Stimulated activated CD4-positive, alpha-beta T cell treated with anti-CD3 and anti-CD28 coated beads, Interleukin-4, amount 100 ng/mL, for 4 hours (primary cell): Measurements from ENCODE around the gene SSR4.

ENCODE experiments used
- DNase-seq, 2 experiments: peaks; one replicate each; pipeline ENCODE4 v3.0.0-alpha.2; 2020

The SSR4 gene

DNA sequence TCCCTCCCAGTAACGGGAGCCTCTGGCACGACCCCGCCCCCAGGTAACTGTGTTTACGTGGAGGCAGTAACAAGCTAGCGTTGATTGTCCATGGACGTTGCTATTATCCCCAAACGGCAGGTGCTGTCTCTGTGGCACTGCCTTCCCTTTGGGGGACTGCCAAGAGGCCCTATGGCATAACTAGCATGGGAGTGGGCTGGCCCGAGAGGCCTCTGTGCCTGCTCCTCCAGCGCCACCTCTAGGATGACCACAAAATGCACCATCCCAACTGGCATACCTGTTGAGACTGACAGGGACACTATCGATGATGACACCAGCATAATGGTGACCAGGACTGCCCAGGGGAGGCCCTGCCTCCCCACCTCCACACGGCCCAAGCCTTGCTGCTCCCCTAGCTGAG lies 12.2 kb upstream of the SSR4 start:
- no peak for DNase-seq

DNA sequence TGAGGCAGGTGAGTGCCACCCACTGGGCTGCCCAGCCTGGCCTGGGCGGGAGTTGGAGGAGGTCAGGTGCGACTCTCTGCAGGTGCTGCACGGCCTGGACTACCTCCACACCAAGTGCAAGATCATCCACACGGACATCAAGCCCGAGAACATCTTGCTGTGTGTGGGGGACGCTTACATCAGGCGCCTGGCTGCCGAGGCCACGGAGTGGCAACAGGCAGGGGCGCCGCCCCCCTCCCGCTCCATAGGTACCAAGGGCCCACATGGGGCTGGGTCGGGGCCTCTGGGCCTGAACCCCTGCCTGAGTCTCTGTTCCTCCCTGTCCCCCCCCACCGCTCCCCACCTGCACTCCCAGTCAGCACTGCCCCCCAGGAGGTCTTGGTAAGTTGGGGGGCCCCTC lies 11.6 kb upstream of the SSR4 start:
- no peak for DNase-seq

DNA sequence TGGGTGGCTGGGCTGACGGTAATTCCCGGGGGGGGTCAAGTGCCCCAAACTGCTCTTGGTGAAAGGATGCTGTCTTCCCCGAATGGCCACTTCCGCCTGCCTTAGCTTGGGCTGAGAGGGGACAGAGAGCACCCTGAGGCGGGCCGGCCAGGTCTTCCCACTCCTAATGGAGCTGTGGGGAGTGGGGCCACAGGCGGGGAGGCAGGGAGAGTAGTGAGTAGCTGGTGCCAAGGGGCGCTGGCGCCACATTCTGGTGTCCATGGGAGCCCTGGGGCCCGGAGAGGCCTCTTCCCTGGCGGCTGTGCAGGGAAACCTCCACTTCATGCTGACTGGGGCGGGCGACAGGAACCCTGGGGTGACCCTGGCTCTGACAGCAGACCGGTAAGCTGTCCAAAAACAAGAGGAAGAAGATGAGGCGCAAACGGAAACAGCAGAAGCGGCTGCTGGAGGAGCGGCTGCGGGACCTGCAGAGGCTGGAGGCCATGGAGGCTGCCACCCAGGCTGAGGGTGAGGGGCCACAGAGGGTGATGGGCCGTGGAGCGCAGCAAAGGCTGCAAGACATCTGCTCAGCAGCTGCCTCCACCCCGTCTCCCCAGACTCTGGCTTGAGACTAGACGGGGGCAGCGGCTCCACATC lies 11.0 kb upstream of the SSR4 start:
- no peak for DNase-seq

DNA sequence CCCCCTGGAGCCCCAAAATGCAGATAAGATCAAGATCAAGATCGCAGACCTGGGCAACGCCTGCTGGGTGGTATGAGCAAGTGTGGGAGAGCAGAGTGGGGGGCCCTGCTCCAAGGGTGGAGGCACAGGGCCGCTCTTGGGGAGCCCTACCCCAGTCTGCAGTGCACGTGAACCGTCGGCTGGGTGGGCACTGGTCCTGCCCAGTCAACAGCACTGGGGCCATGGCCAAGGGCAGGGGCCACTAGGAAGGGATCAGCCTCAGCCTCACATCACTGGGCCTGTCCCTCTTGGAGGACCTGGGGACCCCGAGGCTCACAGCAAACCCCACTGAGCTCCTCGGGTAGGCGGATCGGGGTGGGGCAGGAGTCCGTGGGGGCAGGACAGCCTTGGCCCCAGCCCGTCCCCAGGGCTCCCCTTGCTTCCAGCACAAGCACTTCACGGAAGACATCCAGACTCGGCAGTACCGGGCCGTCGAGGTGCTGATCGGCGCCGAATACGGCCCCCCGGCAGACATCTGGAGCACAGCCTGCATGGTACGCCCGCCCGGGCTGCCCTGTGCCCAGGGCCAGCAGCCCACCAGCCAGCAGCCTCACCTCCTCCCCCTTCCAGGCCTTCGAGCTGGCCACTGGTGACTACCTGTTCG lies 10.0 kb upstream of the SSR4 start:
- DNase-seq: no peak

DNA sequence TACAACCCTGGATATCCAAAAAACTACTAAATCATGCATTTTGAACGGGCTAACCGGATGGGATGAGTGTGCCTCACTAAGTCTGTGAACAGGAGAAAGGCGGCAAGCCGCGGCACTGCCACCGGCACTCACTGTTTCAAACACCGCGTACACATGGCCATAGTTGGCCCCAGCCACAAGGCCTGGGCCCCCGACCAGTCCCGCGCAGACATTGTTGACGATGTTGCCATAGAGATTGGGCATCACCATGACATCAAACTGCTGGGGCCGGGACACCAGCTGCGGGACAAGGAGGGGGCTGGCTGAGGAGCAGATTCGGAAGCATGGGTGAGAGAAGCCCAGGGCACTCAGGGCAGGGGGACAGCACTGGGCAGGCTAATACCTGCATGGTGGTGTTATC lies 7.8 kb upstream of the SSR4 start:
- DNase-seq: no peak

DNA sequence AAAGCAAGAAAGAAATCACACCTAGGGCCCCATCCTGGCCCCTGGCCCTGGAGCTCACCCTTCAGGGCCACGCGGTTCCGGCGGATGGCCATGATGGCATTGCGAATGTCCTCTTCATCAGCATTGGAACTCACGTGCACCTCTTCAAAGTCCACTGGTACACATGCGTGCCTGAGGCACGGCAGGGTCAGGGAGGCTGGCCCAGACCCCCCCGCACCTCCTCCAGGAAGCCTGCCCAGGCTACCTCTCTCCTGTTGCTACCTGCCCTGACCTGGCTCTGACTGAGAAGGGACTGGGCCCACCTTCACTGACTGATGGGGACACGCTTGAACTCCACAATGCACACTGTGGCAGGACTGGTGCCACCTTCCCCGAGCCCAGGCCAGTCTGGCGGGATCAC lies 4.8 kb upstream of the SSR4 start:
- DNase-seq: no peak

DNA sequence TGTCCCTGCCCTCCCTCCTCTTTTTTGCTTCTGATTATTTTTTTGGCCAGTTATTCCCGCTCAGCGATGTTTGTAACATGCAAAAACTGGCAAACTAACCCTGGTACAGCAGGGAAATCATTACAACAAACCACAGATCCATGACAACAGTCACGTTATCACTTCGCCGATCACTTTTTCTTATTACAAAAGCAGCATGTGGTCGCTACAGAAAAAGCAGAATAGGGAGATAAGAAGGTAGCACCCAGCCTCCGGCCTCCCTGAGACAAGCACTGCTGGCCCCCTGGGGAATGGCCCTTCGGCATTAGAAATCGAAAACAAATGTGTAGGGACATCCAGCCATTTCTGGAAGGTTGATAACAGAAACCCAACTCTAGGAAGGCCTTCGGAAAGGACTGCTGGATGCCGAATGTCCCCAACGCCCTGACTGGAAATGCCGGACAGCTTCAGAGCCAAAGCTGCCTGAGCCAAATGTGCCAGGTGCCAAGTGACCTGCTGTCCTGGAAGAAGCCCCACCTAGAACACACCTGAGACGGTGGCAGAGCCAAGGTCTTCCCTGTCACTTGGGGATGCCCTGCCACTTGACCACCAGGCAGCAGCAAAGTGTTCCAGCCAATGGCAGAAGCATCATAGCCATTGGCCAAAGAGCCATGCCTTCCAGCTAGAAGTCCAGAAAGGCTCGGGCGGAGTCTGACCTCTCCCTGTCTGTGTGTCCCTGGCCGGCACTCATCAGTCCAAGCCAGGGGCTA lies 3.2 kb upstream of the SSR4 start:
- DNase-seq: no peak

DNA sequence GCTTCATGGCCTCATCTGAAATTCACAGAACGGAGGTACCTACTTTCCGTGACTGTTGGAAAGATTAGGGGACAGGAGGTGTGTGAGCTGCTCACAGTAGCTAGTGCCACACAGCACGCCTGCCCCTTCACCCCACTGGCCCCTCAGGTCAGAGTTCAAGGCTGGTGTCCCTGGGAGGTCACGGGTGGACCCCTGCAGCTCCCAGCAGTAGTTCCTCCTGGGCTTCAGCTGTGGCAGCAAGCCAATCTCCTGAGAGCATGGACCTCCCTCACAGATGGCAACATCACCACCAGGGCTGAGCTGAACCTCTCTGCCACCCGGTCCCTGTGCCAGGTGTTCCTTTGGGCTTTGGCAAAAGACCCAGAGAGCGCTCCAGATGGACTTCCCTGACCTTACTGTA lies 2.1 kb upstream of the SSR4 start:
- no peak for DNase-seq

DNA sequence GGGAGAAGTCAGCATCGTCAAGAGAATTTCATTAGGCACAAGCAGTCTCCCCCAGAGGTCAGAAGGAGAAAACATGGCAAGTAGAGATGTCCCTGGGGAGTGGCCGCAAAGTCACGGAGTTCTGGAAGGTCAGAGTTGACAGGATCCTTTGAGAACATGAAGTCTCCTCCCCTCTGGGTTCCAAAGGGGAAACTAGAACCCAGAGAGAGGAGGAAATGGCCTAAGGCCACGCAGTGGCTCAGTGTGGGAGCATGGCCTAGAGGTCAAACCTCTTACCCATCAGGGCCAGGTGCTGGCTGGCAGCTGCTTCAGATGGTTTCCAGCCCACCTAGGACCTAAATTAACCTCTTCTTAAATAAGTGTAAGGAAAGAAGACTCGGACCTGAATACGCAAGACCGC lies 1.2 kb upstream of the SSR4 start:
- no peak for DNase-seq

DNA sequence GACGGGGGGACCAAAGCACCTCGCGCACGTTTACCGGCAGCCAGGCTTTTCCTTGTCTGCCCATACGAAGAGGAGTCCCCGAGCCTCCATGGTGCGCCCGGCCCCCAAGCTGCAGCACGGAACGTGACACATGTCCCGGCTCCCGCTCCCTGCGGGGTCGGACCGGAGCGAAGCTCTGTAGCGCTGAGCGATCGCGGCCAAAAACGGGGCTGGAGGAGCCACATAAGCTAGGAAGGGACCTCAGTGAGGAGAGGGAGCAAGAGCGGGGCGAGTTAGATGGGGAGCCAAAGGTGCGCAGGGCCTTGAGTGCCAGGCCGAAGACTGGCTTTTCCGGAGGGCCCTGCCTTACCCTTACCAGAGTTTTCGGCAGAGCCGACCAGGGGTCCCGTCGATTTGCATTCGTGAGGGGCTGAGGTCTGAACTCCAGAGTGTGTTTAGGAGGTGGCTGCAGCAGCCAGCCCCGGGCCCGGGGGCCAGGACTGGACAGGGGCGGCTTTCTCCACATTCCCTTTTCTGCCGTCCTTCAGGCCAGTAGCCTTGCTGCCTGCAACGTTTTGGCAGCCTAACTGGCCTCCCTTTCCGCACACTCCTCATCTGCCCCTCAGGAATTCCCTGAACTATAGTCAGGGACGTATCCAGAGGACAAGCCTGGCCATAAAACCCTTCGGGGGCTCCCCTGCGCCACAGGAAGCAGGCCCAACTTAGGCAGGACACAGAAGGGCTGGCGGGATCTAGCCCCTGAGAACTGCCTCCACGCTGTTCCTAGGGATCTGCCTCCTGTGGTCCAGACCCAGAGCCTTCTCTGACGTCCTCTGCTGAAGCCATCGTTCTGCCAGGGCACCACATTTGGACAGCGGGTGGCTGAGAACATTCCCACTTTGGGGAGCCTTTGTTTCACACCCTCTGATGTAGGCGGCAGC lies 689 bp downstream of the SSR4 start:
- DNase-seq: peak in 1 of 2 experiments; percentile 11

DNA sequence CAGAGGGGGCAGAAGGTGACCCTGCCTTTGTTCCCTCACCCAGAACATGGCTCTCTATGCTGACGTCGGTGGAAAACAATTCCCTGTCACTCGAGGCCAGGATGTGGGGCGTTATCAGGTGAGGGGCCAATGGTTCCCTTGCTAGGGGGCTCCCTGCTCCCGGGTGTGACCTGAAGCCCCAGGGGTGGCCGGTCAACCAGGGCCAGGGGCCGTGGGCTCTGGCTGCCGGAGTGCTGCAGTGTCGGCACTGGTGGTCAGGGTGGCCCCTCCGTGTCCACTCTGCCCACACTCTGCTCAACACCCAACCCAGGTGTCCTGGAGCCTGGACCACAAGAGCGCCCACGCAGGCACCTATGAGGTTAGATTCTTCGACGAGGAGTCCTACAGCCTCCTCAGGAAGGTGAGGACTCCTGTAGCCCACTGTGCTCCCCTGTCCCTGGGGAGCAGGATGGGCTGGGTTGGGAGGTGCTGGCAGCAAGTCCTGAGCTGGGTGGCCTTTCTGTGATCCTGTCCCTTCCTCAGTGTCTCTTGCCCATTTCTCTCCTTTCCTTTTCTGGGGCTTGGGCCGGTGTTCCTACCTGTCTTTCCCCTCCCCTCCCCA lies 3.0 kb downstream of the SSR4 start:
- no peak for DNase-seq

DNA sequence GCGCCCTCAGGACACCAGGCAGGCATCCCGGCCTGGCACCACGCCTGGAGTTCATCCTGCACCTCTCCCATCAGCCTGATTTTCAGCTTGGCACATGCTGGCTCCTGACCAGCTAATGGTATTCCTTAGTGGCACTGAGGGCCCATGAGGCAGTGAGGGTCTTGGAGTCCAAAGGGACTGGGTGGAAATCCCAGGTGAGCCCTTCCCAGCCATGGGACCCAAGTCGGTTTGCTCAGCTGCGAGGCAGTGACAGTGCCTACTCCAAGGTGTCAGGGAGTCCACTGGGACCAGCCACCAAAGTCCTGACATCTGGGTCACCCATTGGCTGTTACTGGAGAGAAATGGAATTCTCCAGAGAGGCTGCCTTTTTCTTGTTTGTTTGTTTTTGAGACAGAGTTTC lies 4.9 kb downstream of the SSR4 start:
- no peak for DNase-seq

DNA sequence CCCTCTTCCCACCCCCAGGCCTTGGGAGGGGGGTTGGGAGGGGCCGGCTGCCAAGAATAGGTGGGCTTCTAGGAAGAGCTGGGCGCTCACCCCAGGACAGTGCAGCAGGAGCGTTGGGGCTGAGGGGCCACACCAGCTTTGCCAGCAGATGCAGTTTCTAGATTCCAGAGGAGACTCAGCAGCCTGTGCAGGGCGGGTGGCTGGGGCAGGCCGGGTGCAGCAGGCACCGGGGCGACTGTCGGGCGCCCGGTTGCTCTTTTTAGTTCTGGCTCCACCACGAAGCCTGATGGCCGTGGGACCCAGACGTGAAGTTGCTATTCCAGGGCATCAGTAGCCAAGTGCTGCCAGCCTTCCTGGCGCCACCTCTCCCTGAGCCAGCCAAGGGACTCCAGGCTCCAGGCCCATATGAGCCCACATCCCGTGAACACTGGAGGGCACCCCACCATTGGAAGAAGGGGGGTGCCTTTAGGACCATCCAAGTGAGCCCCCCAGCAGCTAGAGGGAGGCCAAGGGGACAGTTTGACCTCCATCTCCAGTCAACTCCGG lies 5.8 kb downstream of the SSR4 start:
- DNase-seq: no peak

DNA sequence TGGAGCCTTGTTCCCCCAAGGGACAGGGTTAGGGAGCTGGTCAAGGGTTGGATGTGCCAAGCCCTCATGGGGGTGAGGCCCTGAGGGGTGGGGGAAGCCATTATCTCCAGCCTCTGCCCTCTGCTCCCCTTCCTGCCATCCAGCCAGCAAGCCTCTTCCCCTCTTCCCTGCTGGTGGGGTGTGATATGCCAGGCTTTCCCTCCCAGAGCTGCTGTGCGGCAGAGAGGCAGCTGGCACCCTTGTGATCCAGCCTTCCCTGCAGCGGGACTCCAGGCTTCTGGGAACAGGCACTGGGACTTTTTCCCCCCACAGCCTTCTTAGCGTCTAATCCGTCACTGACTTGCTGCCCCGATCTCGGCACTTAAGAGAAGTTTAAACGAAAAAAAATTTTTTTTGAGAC lies 6.3 kb downstream of the SSR4 start:
- no peak for DNase-seq

DNA sequence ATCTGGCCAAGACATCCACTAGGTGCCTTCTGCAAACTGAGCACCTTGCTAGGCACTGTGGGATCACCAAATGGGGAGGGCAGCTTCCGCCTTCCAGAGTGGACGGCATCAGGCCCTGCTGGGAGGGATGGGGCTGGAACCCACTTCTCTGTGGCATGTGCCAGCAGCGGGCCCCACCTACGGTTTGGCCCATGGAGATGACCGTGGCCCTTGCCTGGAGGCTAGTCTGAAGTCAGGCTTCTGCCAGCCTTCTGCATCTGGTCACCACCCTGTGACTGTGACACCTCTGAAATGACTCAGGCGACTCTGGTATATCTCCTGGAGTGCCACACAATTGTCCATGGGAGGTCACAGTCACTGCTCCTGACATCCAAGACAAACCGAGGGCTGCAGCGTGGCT lies 7.2 kb downstream of the SSR4 start:
- no peak for DNase-seq

DNA sequence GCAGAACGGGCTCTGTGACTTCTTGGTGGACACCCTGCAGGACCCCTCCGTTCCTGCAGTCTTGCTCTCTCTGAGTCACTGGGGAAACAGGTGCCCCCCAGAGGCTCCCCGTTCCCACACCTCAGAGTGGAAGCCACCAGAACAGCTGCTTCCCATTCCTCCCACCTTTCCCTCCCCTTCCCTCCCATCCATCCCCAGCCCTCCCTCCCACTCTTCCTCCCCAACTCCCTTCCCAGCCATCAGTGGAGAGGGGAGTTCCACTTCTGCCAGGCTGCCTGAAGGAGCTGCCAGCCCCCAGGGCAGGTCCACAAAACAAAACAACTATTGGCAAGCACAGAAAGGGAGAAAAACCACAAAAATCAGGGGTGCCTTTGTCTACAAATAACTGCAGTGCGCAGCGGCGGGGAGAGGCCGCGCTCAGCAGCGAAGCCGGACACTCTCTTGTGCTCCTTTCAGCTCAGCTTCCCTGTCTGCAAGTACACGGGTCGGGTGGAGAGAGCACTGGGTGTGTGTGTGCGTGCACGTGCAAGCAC lies 8.1 kb downstream of the SSR4 start:
- DNase-seq: no peak

DNA sequence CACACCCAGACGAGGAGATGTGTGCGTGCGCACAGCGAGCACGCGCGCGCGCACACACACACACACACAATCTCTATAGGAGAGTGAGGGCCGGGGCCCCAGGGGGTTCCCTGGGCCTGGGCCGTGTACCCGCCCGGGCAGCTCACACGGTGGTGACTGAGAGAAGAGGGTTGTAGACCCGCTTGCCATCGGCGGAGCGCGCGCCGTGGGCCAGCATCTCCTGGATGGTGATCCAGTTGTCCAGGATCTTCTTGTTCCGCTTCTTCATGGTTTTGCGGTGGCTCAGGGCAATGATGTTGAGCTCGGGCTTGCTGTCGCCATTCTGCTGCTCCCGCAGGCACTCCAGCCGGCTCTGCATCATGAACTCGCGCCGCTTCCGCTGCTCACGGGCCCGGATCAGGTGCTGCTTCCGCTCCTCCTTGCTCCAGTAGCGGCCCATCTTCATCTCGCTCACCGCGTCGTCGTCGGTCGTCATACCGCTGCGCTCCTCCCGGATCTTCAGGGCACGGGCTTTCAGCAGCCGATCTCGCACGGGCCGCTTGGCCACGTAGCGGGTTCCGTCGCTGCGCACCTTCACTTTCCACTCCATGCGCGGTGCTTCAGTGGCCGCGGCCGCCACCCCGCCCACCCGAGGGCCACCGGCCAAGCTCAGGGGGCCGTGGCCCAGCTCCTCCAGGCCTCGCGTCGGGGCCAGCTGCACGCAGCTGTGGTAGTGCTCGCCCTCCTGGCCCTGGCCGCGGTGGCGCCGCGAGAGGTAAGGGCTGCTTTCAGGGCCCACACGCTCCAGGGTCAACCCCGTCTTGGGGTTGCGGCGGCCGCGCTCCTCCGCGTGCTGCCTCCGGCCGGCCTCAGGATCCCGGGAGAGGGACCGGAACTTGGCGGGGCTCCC lies 9.0 kb downstream of the SSR4 start:
- no peak for DNase-seq

DNA sequence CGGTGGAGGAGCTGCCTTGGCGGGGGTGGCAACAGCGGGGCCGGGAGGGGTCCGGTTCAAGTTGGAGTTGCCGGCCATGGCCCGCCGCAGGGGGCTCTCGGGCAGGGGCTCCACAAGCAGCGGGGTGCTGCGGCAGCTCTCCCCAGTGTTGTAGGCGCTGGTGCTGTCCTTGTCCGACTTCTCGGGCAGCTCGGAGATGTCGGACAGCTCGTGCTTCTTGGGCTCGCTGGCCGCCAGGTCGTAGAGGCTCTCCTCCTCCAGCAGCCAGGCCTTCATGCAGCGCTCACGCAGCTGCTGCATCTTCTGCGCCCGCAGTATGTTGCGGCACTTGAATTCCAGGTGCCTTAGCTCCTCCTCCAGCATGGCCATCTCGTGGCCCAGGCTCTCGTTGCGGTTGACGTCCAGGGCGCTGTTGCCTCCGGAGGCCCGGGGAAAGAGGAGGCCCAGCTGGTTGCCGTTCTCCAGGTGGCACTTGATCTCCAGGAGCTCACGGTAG lies 9.7 kb downstream of the SSR4 start:
- no peak for DNase-seq

DNA sequence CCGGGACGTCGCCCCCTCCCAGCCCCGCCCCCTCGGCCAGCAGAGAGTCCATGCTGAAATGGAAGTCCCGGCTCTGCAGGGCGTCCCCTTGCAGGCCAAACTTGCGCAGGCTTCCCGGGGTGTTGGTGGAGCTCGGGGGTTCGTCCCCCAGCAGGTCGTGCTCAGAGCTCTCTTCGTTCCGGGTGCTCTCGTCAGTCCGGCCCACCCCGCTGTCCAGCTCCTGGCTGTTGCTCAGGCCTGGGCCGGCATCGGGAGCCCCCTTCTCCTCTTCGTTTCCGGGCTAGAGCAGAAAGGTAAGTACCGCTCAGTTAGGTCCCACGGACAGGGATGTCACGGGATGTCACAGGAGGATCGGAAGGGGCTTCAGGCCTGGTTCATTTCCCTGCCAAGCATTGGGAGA lies 10.2 kb downstream of the SSR4 start:
- no peak for DNase-seq

DNA sequence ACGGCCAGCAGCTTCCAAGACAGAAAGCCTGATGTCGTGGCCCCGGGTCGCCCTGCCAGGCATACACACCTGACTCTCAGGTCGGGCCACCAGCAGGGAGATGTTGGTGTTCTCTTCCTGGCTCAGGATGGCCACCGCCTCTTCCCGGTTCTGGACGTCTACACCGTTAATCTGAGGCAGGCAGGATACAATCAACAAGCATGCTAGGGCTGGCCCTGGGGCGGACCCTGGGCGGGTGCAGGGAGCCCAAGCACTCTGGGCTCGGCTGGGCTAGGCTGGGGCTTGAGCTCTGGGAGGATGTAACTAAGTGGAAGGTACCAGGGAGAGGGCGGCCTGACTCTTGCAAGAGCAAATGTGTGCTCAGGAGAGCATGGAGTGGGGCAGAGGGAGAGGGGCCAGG lies 11.0 kb downstream of the SSR4 start:
- DNase-seq: no peak

DNA sequence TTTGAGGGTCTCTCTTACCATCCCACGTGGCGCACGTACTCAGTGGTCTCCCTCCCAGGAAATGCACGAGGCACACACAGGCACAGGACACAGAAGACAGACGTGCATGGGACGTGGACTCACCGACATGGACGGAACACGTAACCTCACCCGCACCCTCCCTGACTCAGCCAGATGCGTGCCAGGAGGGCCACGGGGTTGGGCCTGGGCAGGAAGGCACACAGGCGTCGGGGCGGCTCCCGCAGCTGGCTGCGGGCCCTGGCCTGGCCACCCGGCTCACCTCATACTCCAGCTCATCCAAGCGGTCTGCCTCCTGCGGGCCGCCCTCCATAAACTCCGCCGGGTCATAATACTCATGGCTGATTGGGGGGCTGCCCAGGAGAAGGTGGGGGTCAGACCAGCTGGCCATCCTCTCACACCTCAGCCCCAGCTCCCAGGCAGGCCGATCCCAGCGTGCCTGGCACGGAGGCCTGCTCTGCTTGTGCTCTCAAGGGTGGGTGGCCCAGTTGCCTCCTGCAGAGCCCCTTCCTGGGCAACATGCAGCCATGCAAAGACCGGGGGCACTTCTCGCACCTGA lies 12.6 kb downstream of the SSR4 start:
- no peak for DNase-seq
